ENCODE measurements around the gene EP300. TPM values are rescaled to one million over a fixed set of nuclear protein-coding genes. Genes with fewer than 3 reads are reported as not detected.

The EP300 gene
- total and polyA plus RNA-seq, 2 experiments from 2014 or later: 28.8 to 53.8 TPM

- no peak overlapping the region for H3K27ac ChIP-seq
- no peaks in the 10 kb centered on the region for H3K9me3 ChIP-seq (ENCODE audit: low read depth)
- H4K20me1 ChIP-seq (ENCODE audit: insufficient read depth, poor library complexity, severe bottlenecking): no peaks in the 10 kb centered on the region
- WGBS (ENCODE audit: low lambda C conversion rate, missing lambda C conversion rate): 85% methylated on average over 3 of the region's 3 CpGs
- no peak overlapping the region for H2AFZ ChIP-seq
- no peak overlapping the region for H3K4me2 ChIP-seq
- peaks cover 21% of the 10 kb centered on the region for H3K79me2 ChIP-seq
- TF ChIP-seq CTCF (IDR thresholded peaks at IDR 0.05; ENCODE audit: poor library complexity) (no peak), EZH2 (IDR thresholded peaks at IDR 0.05; ENCODE audit: borderline replicate concordance) (no peak), EZH2phosphoT487 (IDR thresholded peaks at IDR 0.05; ENCODE audit: low read depth, severe bottlenecking, unreplicated experiment) (no peak)
- no peaks in the 10 kb centered on the region for H3K4me1 ChIP-seq (ENCODE audit: insufficient read depth)
- H3K36me3 ChIP-seq (replicated peaks; ENCODE audit: insufficient read depth, low read depth): peaks cover 11% of the 10 kb centered on the region
- no peak for DNase-seq (ENCODE audit: low spot score)
- H3K27me3 ChIP-seq: no peaks in the 10 kb centered on the region
- H3K9me2 ChIP-seq (replicated peaks; ENCODE audit: insufficient read depth): no peaks in the 10 kb centered on the region
- H3K4me3 ChIP-seq: no peak overlapping the region
These were observed 79.6 kb downstream of the EP300 start for GRCh38 chr22:41171996-41172395.

- DNase-seq (ENCODE audit: low spot score): no peak
- H3K9me3 ChIP-seq (ENCODE audit: low read depth): no peaks in the 10 kb centered on the region
- H4K20me1 ChIP-seq (ENCODE audit: insufficient read depth, poor library complexity, severe bottlenecking): no peaks in the 10 kb centered on the region
- H3K4me2 ChIP-seq: no peak overlapping the region
- H2AFZ ChIP-seq: no peak overlapping the region
- TF ChIP-seq EZH2phosphoT487 (IDR thresholded peaks at IDR 0.05; ENCODE audit: low read depth, severe bottlenecking, unreplicated experiment) (no peak), EZH2 (IDR thresholded peaks at IDR 0.05; ENCODE audit: borderline replicate concordance) (no peak), CTCF (IDR thresholded peaks at IDR 0.05; ENCODE audit: poor library complexity) (no peak)
- no peaks in the 10 kb centered on the region for H3K4me1 ChIP-seq (ENCODE audit: insufficient read depth)
- H3K27ac ChIP-seq: no peak overlapping the region
- no peaks in the 10 kb centered on the region for H3K27me3 ChIP-seq
- peaks cover 8% of the 10 kb centered on the region for H3K79me2 ChIP-seq
- H3K4me3 ChIP-seq: no peak overlapping the region
- H3K9me2 ChIP-seq (replicated peaks; ENCODE audit: insufficient read depth): no peaks in the 10 kb centered on the region
- H3K36me3 ChIP-seq (replicated peaks; ENCODE audit: insufficient read depth, low read depth): peaks cover 7% of the 10 kb centered on the region
- WGBS (ENCODE audit: low lambda C conversion rate, missing lambda C conversion rate): 100% methylated on average over 2 of the region's 2 CpGs
These were observed 83.2 kb downstream of the EP300 start for GRCh38 chr22:41175546-41175945.

GRCh38 chr22:41177040-41177621 lies 84.7 kb downstream of the EP300 start:
- Histone ChIP-seq H3K4me2 (no peak overlapping the region), H3K36me3 (replicated peaks; ENCODE audit: insufficient read depth, low read depth) (peaks cover 7% of the 10 kb centered on the region), H3K4me3 (no peak overlapping the region), H3K9me2 (replicated peaks; ENCODE audit: insufficient read depth) (no peaks in the 10 kb centered on the region), H3K27ac (no peak overlapping the region), H3K9me3 (ENCODE audit: low read depth) (no peaks in the 10 kb centered on the region), H4K20me1 (ENCODE audit: insufficient read depth, poor library complexity, severe bottlenecking) (no peaks in the 10 kb centered on the region), H3K79me2 (peaks cover 8% of the 10 kb centered on the region), H3K4me1 (ENCODE audit: insufficient read depth) (no peaks in the 10 kb centered on the region), H2AFZ (no peak overlapping the region), H3K27me3 (no peaks in the 10 kb centered on the region)
- 95% methylated on average over 13 of the region's 15 CpGs for WGBS (ENCODE audit: low lambda C conversion rate, missing lambda C conversion rate)
- DNase-seq (ENCODE audit: low spot score): no peak
- TF ChIP-seq CTCF (IDR thresholded peaks at IDR 0.05; ENCODE audit: poor library complexity) (no peak), EZH2 (IDR thresholded peaks at IDR 0.05; ENCODE audit: borderline replicate concordance) (no peak), EZH2phosphoT487 (IDR thresholded peaks at IDR 0.05; ENCODE audit: low read depth, severe bottlenecking, unreplicated experiment) (no peak)

All from hepatocyte (in vitro differentiated cells).